HG03378 (cell line): ENCODE data around the gene HOXB9.

ENCODE experiments used
- ATAC-seq: cut with Tn5 transposase; IDR thresholded peaks from one replicate; pipeline ENCODE4 v1.9.1; 2021; ENCODE audit warnings: mild to moderate bottlenecking, moderate library complexity; ENCODE audit not compliant: unreplicated experiment

The HOXB9 gene

GRCh38 chr17:48571826-48572417, 54.2 kb downstream of the HOXB9 start:
- no peak for ATAC-seq
